Activated CD4-positive, CD25-positive, alpha-beta regulatory T cell treated with anti-CD3 and anti-CD28 coated beads, Interleukin-2, amount 50 U/mL, for 24 hours (primary cell): ENCODE data around the gene CELF4.

Experiments
- ATAC-seq, 2 donors: fragments of 150-1000 bp; cut with Tn5 transposase; one replicate each; pipeline ENCODE4 v1.10.0; 2021; ENCODE audit warnings: mild to moderate bottlenecking in 1 of 2, moderate library complexity in 1 of 2

CELF4 gene

GRCh38 chr18:37460604-37461003 is 105.0 kb downstream of the CELF4 start:
- ATAC-seq = no peak

GRCh38 chr18:37458697-37459096 is 106.9 kb downstream of the CELF4 start:
- ATAC-seq = no peak

- no peak for ATAC-seq
These were observed 107.8 kb downstream of the CELF4 start for GRCh38 chr18:37457753-37458152.

- no peak for ATAC-seq
These were observed 108.3 kb downstream of the CELF4 start for GRCh38 chr18:37457341-37457740.

- no peak for ATAC-seq
These were observed 108.7 kb downstream of the CELF4 start for GRCh38 chr18:37456873-37457272.

- ATAC-seq = no peak
These were observed 109.2 kb downstream of the CELF4 start for GRCh38 chr18:37456395-37456794.

- no peak for ATAC-seq
These were observed 111.8 kb downstream of the CELF4 start for GRCh38 chr18:37453752-37454151.

GRCh38 chr18:37452682-37453385 is 112.8 kb downstream of the CELF4 start:
- no peak for ATAC-seq

- no peak for ATAC-seq
These were observed 113.6 kb downstream of the CELF4 start for GRCh38 chr18:37452015-37452414.

- no peak for ATAC-seq
These were observed 114.3 kb downstream of the CELF4 start for GRCh38 chr18:37451239-37451825.

- ATAC-seq = no peak
These were observed 115.0 kb downstream of the CELF4 start for GRCh38 chr18:37450434-37451132.

- no peak for ATAC-seq
These were observed 116.0 kb downstream of the CELF4 start for GRCh38 chr18:37449618-37450017.

- no peak for ATAC-seq
These were observed 116.7 kb downstream of the CELF4 start for GRCh38 chr18:37448946-37449345.

GRCh38 chr18:37447962-37448888 is 117.4 kb downstream of the CELF4 start:
- ATAC-seq = no peak

- no peak for ATAC-seq
These were observed 119.8 kb downstream of the CELF4 start for GRCh38 chr18:37445836-37446235.

GRCh38 chr18:37445368-37445767 is 120.2 kb downstream of the CELF4 start:
- no peak for ATAC-seq

- no peak for ATAC-seq
These were observed 122.1 kb downstream of the CELF4 start for GRCh38 chr18:37443325-37444055.

GRCh38 chr18:37442477-37442876 is 123.1 kb downstream of the CELF4 start:
- ATAC-seq = no peak

GRCh38 chr18:37441821-37442220 is 123.8 kb downstream of the CELF4 start:
- ATAC-seq = no peak

GRCh38 chr18:37440206-37440605 is 125.4 kb downstream of the CELF4 start:
- ATAC-seq = no peak

GRCh38 chr18:37438417-37439180 is 127.0 kb downstream of the CELF4 start:
- no peak for ATAC-seq
